GM19035 (cell line): Measurements from ENCODE around the gene SDSL.

Experiments used
- ATAC-seq: cut with Tn5 transposase; IDR thresholded peaks from one replicate; pipeline ENCODE4 v1.9.1; 2021; ENCODE audit not compliant: unreplicated experiment

SDSL gene

GRCh38 chr12:113467502-113468364 lies 45.6 kb downstream of the SDSL start:
- no peak for ATAC-seq

GRCh38 chr12:113468365-113469223 lies 46.4 kb downstream of the SDSL start:
- ATAC-seq = no peak

GRCh38 chr12:113469224-113469948 lies 47.2 kb downstream of the SDSL start:
- ATAC-seq = no peak

- ATAC-seq = no peak
Observed at GRCh38 chr12:113469949-113470743, 48.0 kb downstream of the SDSL start.

- ATAC-seq = no peak
Observed at GRCh38 chr12:113470871-113471618, 48.9 kb downstream of the SDSL start.

GRCh38 chr12:113471619-113472171 lies 49.5 kb downstream of the SDSL start, which contains the start of gene LHX5:
Gene LHX5, minus strand, starts transcription at chr12:113471871. Its CDS starts 373 bp downstream, at chr12:113471498.
- no peak for ATAC-seq

- no peak for ATAC-seq
Observed at GRCh38 chr12:113472191-113473121, 50.3 kb downstream of the SDSL start.

- no peak for ATAC-seq
Observed at GRCh38 chr12:113473400-113473799, 51.2 kb downstream of the SDSL start.

GRCh38 chr12:113473942-113474341 lies 51.8 kb downstream of the SDSL start:
- no peak for ATAC-seq

- no peak for ATAC-seq
Observed at GRCh38 chr12:113474635-113475436, 52.7 kb downstream of the SDSL start.

GRCh38 chr12:113475451-113476175 lies 53.4 kb downstream of the SDSL start:
- ATAC-seq = no peak

GRCh38 chr12:113476176-113476986 lies 54.2 kb downstream of the SDSL start:
- ATAC-seq = no peak

- no peak for ATAC-seq
Observed at GRCh38 chr12:113477171-113477841, 55.1 kb downstream of the SDSL start.

- no peak for ATAC-seq
Observed at GRCh38 chr12:113477842-113478215, 55.6 kb downstream of the SDSL start.

- ATAC-seq = no peak
Observed at GRCh38 chr12:113478351-113479011, 56.3 kb downstream of the SDSL start.
